Central memory CD8-positive, alpha-beta T cell (primary cell): ENCODE results near the gene ACADSB.

Source experiments
- ATAC-seq: fragments of 150-1000 bp; cut with Tn5 transposase; replicated peaks from 2 replicates; pipeline ENCODE4 v1.10.0; 2022; ENCODE audit warnings: mild to moderate bottlenecking, moderate FRiP score, moderate number of reproducible peaks; ENCODE audit not compliant: poor library complexity, severe bottlenecking; ENCODE audit errors: extremely low read depth
- DNase-seq, 2 donors: peaks; one replicate each; pipeline ENCODE4 v3.0.0; 2021; ENCODE audit warnings: low spot score in 2 of 2
- H3K27ac Mint-ChIP-seq: one replicate; pipeline ENCODE4 v1.8.0; 2022; ENCODE audit warnings: low read depth, mild to moderate bottlenecking, moderate library complexity, mixed read lengths
- H3K27me3 Mint-ChIP-seq: one replicate; pipeline ENCODE4 v1.8.0; 2022; ENCODE audit warnings: mixed read lengths
- H3K36me3 Mint-ChIP-seq: one replicate; pipeline ENCODE4 v1.8.0; 2022; ENCODE audit warnings: mild to moderate bottlenecking, moderate library complexity, mixed read lengths; ENCODE audit not compliant: insufficient read depth
- H3K4me1 Mint-ChIP-seq: one replicate; pipeline ENCODE4 v1.8.0; 2022; ENCODE audit warnings: mixed read lengths
- H3K4me3 Mint-ChIP-seq: one replicate; pipeline ENCODE4 v1.8.0; 2022; ENCODE audit warnings: mild to moderate bottlenecking, moderate library complexity, mixed read lengths
- H3K9me3 Mint-ChIP-seq: one replicate; pipeline ENCODE4 v1.8.0; 2022; ENCODE audit warnings: mixed read lengths

ACADSB gene

DNA sequence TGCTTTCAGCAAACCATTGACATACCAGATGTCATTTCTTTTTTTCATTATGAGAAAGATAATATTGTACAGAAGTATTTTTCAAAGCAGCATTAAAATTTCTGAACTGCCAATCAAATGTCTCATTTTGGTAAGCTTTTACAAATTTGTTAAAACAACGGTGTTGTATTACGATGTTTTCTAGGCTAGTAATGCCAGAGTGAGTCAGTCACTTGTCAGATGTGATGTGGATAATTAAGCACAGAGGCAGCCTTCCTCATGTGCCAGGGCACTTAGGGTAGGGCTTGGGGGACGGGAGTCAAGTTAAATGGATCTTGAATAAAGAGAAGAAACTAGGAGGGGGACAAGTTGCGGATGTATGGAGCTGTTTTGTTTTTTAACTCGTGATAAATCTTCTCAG, 18.5 kb upstream of the ACADSB start:
- Mint-ChIP-seq H3K36me3 (peaks cover 30% of the 10 kb centered on the region), H3K27ac (no peak overlapping the region), H3K9me3 (no peaks in the 10 kb centered on the region), H3K27me3 (no peaks in the 10 kb centered on the region), H3K4me3 (no peak overlapping the region), H3K4me1 (no peaks in the 10 kb centered on the region)
- ATAC-seq = no peak
- no peak for DNase-seq

DNA sequence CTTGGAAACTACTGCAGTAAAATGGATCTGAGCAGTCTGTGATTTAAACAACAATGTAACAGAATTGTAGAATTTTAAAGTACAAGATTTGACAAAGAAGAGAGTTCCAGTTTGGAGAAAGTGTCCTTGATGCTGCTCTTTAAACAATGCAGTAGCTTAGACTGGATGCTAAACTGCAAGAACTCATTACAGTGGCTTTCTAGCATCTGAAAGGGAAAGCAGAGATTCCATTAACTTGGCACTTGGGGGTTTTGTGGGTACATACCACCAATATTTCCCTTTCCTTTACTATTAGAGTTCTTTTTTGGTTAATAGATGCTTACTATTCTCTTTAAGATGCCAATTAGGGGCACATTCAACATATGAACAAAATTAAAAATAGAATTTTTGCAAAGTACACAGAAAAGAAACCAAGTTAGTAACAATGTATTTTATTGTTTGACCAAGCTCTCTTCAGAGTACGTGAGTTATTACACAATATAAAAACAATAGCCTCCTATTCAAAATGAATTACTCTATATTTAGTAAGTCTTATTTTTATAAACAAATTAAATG, 16.7 kb upstream of the ACADSB start:
- Mint-ChIP-seq H3K4me1 (no peaks in the 10 kb centered on the region), H3K27ac (no peak overlapping the region)

DNA sequence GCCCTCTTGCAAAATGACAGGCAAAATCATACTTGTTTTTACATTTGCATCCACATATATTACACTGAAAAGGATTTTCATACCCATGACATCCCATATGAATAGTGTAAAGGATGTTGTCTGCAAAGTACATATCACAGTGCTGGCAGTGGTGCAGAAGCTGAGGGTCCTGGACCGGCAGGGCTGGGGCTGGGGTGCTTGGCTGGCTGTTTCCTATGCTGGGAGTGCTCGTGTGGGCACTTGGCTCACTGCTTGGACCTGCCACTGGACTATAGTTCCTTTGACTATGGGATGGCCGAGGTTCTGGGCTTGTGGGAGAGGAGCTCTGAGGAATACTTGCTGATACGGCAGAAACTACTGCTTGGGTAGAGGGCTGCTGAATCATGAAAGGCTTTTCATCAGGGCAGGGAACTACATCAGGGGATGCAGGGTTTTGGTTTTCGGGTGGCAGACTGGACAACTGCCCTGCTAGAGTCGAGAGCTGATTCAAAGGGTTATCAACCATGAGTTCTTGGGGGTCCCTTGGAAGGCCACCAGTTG, 14.9 kb upstream of the ACADSB start:
- DNase-seq = no peak
- Mint-ChIP-seq H3K36me3 (peaks cover 49% of the 10 kb centered on the region), H3K27ac (no peak overlapping the region), H3K9me3 (no peaks in the 10 kb centered on the region), H3K4me3 (no peak overlapping the region), H3K4me1 (peaks cover 10% of the 10 kb centered on the region), H3K27me3 (no peaks in the 10 kb centered on the region)
- no peak for ATAC-seq

More for the DNA sequence above, 16.7 kb upstream of the ACADSB start:
- H3K9me3 Mint-ChIP-seq = no peaks in the 10 kb centered on the region
- H3K4me3 Mint-ChIP-seq = no peak overlapping the region
- no peak for DNase-seq
- peaks cover 39% of the 10 kb centered on the region for H3K36me3 Mint-ChIP-seq
- no peaks in the 10 kb centered on the region for H3K27me3 Mint-ChIP-seq
- ATAC-seq = no peak

DNA sequence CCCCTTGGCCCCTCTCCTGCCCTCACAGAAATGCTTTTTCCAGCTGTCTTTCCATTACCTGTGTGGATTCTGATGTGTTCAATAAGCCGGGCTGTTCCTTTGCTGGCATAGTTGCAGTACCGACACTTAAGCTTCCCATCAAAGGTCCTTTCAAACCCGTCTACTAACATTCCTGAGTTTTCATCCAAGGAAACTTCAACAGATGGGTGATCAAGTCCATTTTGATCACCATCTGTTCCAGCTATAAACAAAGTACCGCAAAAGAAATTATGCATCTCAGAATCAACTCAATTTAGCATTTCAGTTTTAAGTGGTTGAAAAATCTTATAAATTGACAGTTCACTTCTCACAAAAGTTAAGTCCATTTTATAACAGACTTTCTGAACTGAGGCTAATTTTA, 12.9 kb upstream of the ACADSB start:
- peaks cover 47% of the 10 kb centered on the region for H3K36me3 Mint-ChIP-seq
- H3K27ac Mint-ChIP-seq = no peak overlapping the region
- ATAC-seq = no peak
- no peak overlapping the region for H3K4me3 Mint-ChIP-seq
- H3K4me1 Mint-ChIP-seq = peaks cover 28% of the 10 kb centered on the region
- no peaks in the 10 kb centered on the region for H3K9me3 Mint-ChIP-seq
- DNase-seq = no peak
- H3K27me3 Mint-ChIP-seq = no peaks in the 10 kb centered on the region

DNA sequence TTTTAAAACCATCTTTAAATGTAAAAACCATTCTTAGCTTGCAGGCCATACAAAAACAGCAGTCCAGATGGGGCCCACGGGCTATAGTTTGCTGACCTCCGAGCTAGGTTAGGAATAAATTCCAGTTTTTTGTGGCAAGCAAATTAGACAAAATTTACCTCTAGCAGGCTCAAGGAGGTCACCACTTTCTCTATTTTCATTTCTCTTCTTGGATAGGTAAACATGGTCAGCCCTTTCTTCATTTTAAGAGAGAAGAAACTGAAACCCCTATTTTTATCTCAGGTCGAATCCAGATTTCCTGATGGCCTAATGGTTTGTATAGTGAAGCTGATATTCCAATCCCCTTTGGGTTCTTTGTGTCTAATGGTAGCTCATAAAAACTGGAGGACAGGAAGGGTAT, 10.9 kb upstream of the ACADSB start:
- Mint-ChIP-seq H3K27me3 (no peaks in the 10 kb centered on the region), H3K36me3 (peaks cover 46% of the 10 kb centered on the region), H3K4me1 (peaks cover 39% of the 10 kb centered on the region), H3K4me3 (no peak overlapping the region), H3K9me3 (no peaks in the 10 kb centered on the region), H3K27ac (no peak overlapping the region)
- DNase-seq = no peak
- no peak for ATAC-seq

DNA sequence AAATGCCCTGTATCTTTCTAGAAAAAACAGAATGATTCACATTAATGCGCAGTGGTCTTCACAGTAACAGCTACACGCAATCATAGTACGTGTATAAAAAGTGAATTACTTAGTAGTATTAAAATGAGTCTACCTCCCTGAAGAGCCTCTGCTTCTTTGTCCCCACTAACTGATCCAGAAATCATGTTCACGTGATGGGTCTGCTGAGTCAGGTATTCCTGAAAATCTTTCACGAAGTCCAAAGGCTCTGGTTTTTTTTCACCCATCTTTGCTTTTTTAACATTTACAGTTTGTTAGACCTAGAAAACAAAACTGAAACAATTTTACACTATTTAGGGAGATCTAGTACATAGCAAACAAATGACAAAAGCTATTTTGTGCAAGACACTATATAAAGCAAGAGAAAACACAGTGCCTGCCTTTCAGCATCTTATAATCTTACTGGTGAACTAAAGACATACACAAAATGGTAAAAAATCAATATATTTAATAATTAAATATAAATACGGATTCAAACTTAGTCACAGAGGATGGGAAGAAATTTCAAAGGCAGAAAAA, 10.4 kb upstream of the ACADSB start:
- H3K4me3 Mint-ChIP-seq = no peak overlapping the region
- no peak overlapping the region for H3K27ac Mint-ChIP-seq
- peaks cover 46% of the 10 kb centered on the region for H3K36me3 Mint-ChIP-seq
- ATAC-seq = no peak
- peaks cover 39% of the 10 kb centered on the region for H3K4me1 Mint-ChIP-seq
- no peaks in the 10 kb centered on the region for H3K9me3 Mint-ChIP-seq
- no peaks in the 10 kb centered on the region for H3K27me3 Mint-ChIP-seq
- DNase-seq = no peak

DNA sequence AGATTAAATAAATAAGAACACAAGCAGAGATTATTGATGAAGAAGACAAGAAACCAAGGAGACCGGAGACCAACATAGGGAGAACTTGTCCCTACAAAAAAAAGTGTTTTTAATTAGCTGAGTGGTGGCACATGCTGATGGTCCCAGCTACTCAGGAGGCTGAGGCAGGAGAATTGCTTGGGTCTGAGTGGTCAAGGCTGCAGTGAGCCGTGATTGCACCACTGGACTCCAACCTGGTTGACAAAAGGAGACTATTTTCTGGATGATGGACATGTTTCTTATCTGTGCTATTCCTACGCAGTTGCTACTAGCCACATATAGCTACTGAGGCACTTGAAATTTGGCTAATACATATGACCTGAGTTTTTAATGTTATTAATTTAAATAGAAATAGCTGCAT, 9.9 kb upstream of the ACADSB start:
- ATAC-seq (no peak), DNase-seq (no peak)
- Mint-ChIP-seq H3K27me3 (no peaks in the 10 kb centered on the region), H3K4me3 (no peak overlapping the region), H3K36me3 (peaks cover 42% of the 10 kb centered on the region), H3K27ac (no peak overlapping the region), H3K4me1 (peaks cover 43% of the 10 kb centered on the region), H3K9me3 (no peaks in the 10 kb centered on the region)

DNA sequence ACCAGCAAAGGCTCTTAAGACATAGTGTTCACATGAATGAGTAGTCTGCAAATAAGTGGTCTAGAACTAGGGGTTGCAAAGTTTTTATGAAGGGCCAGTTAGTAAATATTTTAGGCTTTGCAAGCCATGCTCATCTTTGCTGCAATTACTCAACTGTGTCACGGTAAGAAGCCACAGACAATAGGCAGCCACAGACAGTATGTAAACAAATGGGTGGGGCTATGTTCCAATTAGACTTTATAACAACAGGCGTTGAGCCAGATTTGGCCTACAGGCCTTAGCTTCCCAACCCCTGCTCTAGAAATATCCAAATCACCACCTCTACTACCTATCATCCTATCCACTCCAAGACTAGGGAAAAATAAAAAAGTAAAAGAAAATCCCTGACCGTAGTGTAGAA, 9.5 kb upstream of the ACADSB start:
- Mint-ChIP-seq H3K4me3 (no peak overlapping the region), H3K36me3 (peaks cover 38% of the 10 kb centered on the region), H3K27me3 (no peaks in the 10 kb centered on the region), H3K4me1 (peaks cover 47% of the 10 kb centered on the region), H3K9me3 (no peaks in the 10 kb centered on the region), H3K27ac (peak overlapping the region; percentile 60)
- no peak for ATAC-seq
- no peak for DNase-seq

DNA sequence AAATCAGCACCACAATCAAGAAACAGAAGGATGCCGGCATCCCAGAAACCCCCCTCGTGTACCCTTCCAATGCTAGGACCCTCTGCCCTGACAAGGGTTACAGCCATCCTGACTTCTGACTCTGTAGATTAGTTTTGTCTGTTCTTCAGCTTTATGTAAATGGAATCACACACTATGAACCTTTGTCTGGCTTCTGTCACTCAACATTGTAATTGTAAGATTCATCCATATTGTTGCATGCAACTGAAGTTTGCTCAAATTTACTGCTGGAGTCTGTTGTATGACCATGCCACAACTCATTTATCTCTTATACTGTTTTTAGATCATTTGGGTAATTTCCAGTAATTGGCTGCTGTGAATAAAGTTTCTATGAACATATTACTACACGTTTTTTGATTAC, 8.7 kb upstream of the ACADSB start:
- Mint-ChIP-seq H3K27ac (peak overlapping the region; percentile 60), H3K4me1 (peaks cover 47% of the 10 kb centered on the region), H3K4me3 (no peak overlapping the region), H3K9me3 (no peaks in the 10 kb centered on the region), H3K36me3 (peaks cover 32% of the 10 kb centered on the region), H3K27me3 (no peaks in the 10 kb centered on the region)
- DNase-seq = no peak
- no peak for ATAC-seq

DNA sequence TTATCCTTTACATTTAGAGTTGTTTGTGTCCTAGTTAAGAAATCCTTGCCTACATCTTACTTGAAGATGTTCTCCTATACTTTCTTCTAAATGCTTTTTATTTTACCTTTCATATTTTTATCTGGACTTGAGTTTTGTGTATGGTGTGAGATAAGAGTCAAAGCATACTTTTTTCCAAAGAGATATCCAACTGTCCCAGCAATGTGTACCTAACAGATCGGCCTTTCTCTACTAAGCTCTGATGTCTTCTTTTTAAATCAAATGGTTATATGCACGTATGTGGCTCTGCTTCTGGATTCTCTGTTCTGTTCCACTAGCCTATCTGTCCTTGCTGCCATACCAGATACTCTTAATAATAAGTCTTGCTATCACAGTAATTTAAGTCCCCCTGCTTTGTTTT, 7.4 kb upstream of the ACADSB start:
- Mint-ChIP-seq H3K27me3 (no peaks in the 10 kb centered on the region), H3K4me1 (peaks cover 52% of the 10 kb centered on the region), H3K36me3 (peaks cover 24% of the 10 kb centered on the region), H3K9me3 (no peaks in the 10 kb centered on the region), H3K4me3 (peak overlapping the region; percentile 9), H3K27ac (peak overlapping the region; percentile 69)
- ATAC-seq = no peak
- DNase-seq = no peak

DNA sequence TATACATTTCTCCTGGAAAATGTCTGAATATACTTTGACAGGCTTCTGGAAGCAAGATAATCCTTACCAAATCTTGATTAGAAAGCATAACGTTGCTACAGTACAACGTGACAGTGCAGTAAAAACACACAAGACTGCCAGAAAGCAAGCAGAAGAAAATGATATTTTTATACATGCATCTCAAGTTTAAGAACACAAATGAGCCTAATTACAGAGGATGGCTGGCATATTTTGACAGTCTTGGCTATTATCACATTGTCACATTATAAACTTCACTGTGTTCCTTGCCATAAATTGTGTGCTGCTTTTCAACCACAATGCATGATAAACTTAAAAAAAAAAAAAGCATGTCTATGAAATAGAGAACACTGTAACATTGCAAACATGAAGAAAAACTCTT, 4.5 kb upstream of the ACADSB start:
- H3K27me3 Mint-ChIP-seq = no peaks in the 10 kb centered on the region
- H3K27ac Mint-ChIP-seq = no peak overlapping the region
- peaks cover 64% of the 10 kb centered on the region for H3K4me1 Mint-ChIP-seq
- no peak overlapping the region for H3K4me3 Mint-ChIP-seq
- DNase-seq = no peak
- no peaks in the 10 kb centered on the region for H3K9me3 Mint-ChIP-seq
- no peak for ATAC-seq
- peaks cover 18% of the 10 kb centered on the region for H3K36me3 Mint-ChIP-seq

DNA sequence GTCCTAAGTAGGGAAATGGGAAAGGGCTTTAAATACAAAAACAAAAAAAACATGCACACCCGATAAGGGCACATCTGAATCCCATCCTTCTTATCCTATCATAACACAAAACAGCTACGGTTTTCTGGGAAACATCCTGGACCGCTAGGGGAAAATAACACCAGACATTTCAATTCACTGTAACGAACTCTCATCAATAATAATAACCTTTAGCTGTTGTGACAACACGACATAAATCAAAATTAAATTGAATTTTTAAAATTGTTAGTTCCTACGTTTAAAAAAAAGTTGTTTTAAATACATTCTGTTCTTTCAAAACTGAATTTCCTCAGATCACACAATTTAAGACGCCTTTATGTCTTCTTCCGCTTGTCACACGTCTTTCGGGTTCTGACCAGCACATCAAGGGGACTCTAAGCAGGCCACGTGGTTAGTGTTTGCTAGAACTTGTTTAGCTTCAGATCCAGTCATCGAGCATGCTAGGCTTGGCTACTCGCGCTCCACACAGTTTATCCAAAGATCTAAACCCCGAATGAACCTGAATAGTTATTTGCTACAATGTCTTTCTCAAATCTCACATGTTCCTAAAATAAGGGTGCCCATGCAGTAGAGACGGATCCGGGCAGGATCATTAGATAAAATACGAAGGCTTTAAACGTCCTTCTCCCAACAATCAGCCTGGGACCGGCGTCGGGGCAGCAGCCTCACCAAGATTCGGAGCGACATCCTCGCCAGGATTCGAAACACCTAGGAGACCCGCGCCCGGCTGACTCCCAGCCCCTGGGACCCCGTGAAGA, 1.1 kb upstream of the ACADSB start:
- Mint-ChIP-seq H3K9me3 (no peaks in the 10 kb centered on the region), H3K4me3 (peak overlapping the region; percentile 98), H3K27ac (peak overlapping the region; percentile 99), H3K36me3 (peaks cover 14% of the 10 kb centered on the region), H3K27me3 (no peaks in the 10 kb centered on the region), H3K4me1 (peaks cover 55% of the 10 kb centered on the region)
- DNase-seq = peak; percentile 15 to 26
- peak; percentile 42 for ATAC-seq
